CD4-positive, alpha-beta T cell treated with Interleukin-15 for 1 hour (primary cell): Measurements from ENCODE around the gene GRID1.
"Not testable (repeated sequence)": the region's sequence is repeated elsewhere in the genome, so short reads cannot be mapped to it uniquely, and the experiment has no call there.

Experiments
- DNase-seq: peaks from one replicate; pipeline ENCODE4 v3.0.0-alpha.2; 2020

GRID1 gene

DNA sequence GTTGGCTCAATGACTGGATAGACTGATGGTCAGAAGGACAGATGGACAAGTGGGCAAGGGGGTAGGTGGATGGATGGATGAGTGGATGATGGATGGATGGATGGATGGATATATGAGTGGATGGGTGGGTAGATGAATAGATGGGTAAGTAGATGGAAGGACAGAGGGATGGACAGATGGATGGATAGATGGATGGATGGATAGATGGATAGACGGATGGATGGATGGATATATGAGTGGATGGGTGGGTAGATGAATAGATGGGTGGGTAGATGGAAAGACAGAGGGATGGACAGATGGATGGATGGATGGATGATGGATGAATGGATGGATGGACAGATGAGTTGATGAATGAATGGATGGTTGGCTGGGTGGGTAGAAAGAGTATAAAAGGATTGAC is 119.5 kb downstream of the GRID1 start:
- no peak for DNase-seq

DNA sequence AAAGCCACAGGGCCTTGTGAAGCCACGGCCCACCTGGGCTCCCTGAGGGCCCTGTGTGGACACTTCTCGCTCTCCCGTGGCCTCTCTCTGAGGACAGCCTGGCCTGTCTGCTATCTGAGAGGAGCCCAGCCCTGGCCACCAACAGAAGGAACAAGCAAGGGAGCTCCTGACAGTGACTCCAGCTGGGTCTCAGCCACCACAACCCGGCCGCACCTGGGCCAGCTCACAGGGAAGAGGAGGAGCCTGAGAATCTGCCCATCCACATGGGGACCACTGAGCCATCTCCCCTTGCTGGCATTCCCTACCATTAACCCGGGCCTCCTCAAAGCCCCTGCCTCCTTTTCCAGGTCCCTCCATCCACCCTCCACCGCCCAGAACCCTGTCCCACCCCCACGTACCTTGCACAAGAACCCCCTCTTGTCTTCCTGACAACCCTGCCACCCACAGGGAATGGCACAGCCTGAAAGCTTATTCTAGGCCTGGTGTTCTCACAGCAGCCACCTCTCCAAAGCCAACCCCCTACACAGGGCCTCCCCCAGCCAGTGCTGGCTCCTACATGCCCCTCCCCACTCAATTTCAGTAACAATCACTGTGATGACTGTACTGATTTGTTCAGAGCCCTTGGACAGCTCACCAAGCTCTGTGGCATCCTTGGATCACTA is 120.2 kb downstream of the GRID1 start:
- DNase-seq, result no peak

DNA sequence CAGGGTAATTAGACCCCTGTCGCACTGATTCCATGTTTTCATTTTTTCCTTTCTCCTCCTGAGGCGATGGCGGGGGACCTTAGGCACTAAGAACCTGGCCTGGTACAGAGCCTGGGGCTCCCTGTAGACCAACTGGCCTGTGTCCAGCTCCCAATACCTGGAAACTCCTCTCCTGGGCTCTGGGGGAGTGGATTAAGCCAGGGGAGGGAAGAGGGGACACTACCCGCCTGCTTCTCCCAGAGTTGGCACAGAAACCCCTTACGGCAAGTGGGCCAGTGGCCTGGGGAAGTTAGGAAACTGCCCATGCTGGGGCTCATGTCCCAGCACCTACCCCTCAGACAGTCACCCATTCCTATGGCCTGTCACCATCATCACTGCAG is 121.6 kb downstream of the GRID1 start:
- DNase-seq, result no peak

DNA sequence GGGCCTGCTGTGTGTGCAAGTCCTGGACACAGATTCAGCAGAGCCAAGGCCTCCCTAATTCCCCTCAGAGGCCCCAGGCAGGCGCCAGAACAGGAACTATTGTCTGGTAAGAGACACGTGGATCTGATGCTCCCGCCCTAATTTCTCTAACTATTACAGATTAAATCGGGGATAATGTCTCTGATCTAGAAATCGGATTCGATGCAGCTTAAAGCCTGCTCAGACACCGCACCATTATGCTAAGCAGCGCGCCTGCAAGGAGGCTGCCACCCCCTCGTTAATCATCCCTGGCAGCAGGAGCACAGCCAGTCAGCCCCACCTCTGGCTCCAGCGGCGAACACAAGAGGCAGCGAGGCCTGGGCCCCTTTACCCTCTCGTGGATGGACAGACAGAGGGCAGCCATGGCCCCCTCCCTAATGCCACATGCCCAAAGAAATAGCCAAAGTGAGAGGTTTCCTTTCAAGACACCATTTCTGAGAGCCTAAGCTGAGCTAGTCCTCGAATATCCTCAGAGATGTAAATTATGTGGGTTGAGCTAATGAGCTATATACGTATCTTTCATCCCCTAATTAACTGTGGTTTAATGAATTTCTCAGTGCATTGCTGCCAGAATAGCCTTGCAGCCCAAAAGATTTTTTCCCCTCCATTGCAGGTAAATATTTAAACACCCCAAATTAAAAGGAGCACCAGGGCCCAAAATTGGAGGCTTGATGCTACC is 122.1 kb downstream of the GRID1 start:
- no peak for DNase-seq

DNA sequence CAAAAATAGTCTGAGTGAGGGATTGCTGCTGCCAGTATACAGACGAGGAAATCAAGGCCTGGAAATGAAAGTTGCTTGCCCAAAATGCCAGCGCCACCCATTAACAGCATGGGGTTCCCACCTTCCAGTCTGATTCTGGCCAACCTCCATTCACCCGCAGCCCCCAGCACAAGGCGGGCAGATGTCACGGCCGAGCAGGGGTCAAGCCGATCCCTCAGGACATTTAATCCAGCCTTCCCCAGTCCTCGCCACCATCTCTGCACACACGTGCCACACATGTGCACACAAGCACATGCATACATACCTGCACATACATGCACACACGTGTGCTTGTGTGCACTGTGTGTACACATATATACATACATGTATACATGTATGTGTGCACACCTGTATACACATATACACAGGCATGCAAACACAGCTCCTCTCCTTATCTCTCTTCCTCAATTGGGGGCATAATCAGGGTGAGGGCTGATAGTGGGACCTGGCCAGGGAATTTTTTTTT is 122.9 kb downstream of the GRID1 start:
- no peak for DNase-seq

DNA sequence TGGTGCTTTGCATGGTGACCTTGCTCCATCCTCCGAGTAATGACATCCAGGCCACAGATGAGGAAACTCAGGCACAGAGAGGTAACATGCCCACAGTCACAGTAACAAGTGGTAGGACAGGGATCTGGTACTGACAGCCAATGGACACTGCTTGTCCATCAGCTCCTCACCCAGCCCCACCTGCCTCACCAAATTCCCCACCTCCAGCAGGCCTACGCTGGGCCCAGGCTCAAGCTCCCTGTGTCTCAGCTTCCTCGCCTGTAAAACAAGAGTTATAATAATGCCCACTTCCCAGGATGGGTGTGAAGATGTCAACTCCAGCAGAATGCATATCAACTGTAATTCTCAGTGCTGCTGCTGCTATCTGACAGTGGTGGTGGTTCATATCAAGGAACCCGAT is 123.8 kb downstream of the GRID1 start:
- DNase-seq, result no peak

DNA sequence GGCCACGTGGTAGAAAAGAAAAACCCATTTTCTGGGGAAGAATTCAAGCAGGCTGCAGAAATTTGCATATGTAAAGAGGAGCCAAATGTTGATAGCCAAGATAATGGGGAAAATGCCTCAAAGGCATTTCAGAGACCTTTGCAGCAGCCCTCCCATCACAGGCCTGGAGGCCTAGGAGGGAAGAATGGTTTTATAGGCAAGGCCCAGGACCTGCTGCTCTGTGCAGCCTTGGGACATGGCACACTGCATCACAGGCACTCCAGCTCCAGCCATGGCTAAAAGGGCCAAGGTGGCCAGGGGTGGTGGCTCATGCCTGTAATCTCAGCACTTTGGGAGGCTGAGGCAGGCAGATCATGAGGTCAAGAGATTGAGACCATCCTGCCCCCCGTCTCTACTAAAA is 128.5 kb downstream of the GRID1 start:
- not testable (repeated sequence) for DNase-seq

DNA sequence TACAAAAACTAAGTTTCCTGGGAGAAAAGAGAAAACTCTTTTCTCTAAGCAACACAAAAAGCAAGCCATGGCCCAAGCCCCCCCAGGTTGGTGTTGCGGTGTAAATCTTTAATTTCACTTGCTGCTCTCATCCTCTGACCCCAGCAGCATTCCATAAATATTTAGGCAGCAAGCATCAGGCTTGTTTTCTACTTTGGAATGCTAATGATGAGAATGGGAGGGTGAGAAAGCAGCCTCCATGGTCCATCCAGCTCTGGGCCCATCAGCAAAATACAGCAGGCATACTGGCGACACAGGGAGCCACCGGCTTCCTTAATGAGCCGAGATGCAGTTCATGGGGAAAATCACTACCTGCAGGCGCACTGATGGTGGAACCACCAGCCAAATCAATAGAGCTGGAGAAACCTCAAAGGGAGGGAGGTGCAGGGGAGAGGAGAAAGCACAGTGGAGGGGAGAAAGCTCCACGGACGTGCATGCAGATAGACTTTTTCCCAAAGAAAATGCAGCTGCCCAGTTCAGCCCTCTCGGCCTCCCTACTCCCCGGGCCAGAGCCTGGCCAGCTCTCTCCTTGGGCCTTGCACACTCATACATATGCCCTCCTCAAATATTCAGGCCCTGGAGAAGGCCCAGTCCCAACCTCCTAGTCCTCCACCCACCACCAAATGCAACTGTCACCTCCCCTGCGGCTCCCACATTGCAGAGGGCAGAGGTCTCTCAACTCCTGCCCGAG is 131.9 kb downstream of the GRID1 start:
- no peak for DNase-seq

DNA sequence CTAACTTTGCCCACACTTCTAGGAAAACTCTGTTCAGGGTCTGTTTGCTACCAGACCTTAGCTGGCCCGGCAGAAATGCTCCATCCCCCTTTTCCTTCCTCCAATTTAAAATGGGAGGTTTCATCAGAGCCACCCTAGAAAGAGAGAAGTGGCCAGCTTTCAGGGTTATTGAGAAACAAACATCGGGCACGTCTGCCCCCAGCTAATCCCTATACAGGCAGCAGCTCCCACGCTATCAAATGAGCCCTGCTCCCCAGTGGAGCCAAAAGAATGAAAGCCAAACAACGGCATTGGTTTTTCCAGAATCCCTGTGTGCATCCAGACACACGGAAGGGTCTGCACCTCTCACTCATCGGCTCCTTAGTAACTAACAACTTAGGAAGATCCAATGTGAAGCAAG is 132.5 kb downstream of the GRID1 start:
- DNase-seq, result no peak

DNA sequence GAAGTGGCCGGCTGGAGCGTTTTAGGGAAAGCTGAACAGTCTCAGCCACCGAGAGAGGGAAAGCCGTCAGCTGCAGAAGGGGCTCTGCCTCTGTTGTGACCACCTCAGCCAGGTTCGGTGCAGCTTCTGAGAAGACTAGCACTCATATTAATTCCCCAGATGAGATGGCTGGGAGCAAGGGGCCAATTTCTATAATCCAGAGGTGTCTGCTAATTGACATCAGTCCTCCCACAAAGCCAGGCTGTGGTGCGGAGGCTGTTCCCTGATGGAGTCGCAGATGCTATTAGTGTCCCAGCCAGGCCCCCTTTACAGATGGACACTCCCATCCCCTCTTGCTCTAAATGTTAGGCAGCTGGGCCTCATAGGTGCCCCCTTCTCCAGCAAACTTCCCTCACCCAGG is 133.5 kb downstream of the GRID1 start:
- no peak for DNase-seq

DNA sequence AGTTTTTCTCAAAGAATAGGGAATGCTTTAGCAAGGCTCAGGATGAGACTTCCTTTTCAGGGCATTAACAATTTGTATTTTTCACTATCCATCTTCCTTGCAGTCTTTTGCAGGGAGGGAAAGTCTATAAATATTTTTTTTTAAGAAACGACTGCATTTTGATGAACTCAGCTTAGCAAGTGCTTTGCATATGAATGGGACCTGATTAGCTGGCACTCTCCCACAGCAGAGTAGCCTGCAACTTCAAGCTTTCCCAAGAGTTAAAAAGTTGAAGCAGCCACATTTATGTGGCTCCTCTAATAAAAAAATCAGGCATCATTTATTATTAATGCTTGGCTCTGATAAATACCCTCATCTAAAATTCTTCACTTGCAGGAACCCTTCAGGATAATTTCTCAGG is 134.0 kb downstream of the GRID1 start:
- no peak for DNase-seq

DNA sequence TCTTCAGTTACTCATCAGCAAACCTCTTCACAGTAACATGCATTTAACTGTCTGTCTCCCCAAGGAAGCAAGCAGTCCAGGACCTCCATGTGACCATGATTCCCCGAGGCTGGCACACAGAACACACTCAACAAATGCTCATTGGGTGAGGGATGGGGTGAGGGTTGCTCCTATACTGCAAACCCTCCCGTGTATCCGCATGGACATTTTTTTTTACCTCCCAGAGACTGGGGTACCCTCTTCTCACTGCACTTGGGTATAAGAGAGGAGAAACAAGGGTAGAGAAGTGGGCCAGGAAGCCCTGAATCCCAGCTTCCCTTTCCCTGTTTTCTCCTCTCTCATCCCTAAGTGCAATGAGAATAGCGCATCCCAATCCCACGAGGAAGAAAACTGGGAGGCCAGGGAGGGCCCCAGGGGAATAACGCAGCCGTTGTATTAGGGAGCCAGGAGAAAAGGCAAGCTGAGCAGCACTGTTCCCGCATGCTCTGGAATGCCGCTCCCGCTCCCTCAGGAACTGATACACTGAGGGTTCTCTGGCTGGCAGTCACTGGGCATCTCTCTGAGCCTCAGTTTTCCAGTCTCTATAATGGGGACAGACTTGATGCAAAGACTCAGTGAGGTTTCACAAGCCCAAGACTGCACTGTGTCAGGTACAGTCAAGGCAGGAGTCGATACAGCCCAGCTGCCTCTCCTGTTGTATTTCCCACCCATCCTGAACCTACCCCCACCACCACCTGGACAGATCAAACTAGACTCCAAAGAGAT is 134.6 kb downstream of the GRID1 start:
- DNase-seq, result no peak

DNA sequence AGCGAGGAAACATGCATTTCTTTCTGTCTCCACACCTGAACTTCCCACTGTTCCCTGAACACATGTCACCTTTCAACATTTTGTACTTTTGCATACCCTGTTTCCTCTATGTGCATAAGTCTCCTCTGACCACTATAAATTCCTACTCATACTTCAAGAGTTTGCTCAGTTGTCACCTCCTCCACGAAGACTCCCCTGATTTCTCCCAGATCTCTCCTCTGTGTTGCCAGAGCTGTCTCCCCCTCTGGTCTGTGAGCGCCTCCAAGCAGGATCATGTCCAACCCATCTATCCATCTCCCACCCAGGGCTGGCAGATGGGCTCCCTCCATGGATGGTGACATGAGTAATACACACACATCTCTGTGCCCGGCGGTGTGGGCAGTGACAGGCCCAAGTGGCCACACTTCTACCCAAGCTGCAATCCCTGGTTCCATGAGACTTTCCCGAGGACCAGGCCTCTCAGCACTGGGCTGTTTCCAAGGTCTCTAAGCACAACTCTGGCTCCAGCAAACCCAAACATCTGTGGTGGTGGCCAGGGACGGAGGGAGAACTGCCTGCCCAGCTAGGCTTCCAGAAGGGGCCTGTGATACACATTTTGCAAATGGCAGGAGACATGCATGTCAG is 135.9 kb downstream of the GRID1 start:
- DNase-seq, result no peak

DNA sequence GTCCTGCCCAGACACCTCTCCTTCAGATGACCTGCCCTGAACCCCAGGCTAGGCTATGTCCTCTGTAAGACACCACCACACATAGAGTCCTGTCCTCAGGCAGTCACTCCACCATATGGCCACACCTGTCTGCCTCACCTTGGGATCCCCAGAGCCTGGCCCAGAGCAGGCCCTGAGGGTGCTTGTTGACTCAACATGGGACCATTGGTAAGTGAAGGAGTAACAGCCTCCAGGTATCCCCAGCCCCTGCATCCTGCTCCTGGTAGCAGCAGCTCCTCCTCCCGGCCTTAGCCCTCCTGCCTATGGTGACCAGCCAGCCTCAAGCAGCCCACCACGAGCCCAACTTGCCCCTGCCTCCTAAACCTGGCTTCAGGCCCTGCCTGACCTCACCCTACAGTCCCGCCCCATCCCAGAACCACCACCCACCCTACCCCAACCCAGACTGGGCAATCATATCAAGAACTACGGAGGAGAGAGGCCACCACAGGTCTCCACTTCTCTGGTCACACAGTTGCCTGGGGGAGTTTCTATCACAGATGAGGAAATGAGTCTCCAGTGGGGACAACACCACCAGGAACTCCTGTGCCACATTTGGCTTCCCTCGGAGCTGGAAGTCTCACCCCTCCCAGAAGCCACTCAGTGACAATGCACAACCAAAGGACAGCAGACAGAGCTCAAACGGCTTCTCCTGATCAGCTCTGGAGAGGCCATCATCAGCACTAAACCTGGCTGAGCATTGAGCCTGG is 136.6 kb downstream of the GRID1 start:
- no peak for DNase-seq

DNA sequence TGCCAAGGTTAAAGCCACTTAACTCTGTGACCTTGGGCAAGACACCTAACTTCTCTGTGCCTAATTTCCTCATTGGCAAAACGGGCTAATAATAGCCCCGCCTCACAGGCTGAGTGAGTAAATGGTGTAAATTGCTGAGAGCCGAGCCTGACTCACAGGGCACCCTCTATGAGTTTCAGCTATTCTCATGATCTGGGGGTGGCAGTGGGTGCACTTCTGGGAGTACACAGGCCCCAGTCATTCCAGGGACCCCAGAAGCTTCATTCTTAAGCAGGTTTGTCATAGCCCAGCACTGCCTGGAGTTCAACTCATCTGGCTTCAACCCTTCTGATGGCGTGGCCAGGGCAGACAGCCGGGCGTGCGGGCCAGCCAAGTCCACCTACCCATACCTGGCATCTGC is 137.2 kb downstream of the GRID1 start:
- no peak for DNase-seq

DNA sequence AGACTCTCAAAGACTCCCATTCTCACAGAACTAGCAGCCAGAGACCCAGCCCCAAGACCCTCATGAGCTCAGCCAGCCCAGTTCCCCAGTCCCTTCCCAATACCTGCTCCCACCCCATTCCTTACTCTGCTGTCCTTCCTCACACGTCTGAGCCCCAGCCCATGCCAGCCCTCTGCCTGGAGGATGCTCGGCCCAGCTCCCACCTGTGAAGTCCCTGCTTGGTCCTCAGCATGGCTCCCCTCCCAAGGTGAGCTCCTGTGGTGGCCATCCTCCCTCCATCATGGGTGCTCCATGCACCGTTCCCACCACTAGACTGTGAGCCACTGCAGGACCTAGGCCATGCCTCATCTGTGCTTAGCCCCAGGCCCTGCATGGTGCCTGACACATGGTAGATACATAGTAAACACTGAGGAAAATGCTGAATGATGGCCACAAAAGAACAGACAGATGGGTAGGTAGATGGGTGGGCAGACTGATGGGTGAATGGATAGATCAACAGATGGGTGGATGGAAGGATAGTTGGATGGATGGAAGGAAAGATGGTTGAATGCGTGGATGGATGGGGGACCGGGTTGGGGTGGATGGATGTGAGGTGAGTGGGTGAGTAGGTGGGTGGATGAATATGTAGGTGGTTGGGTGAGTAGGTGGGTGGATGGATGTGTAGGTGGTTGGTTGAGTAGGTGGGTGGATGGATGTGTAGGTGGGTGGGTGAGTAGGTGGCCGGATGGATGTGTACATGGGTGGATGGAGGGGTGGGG is 138.9 kb downstream of the GRID1 start:
- no peak for DNase-seq

DNA sequence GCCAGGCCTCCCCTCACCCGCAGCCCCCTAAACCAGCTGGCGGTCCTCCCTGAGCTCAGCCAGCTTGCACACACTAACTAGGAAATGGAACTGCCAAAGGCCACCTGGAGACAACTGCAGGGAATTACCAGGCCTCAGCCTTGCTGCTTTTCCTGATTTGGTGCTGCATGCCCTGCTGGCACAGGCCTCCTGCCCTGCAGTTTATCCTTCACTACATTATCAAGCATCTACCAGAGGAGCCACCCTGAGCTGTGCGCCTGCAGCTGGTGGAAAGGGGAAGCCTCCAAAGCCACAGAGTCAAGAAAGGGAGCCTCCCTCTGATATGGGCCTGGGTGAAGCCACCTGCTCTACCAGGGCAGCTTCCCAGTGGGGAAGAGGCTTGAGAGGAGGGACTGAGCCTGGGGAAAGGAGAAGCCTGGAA is 139.8 kb downstream of the GRID1 start:
- DNase-seq, result no peak

DNA sequence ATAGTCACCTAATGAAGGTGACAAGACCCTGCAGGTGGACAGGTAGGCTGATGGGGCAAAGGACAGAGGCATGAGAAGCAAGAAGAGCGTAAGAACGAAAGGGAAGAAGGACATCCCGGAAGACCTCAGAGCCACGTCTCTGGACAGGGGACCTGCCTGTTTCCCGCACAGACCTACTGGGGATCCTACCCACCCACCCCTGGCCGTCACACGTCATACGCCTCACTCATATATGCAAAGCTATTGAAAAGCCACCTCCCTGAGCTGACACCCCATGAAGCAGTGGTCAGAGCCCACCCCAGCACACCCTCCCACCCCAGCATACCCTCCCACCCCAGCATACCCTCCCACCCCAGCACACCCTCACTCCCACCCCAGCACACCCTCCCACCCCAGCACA is 140.6 kb downstream of the GRID1 start:
- DNase-seq, result no peak

DNA sequence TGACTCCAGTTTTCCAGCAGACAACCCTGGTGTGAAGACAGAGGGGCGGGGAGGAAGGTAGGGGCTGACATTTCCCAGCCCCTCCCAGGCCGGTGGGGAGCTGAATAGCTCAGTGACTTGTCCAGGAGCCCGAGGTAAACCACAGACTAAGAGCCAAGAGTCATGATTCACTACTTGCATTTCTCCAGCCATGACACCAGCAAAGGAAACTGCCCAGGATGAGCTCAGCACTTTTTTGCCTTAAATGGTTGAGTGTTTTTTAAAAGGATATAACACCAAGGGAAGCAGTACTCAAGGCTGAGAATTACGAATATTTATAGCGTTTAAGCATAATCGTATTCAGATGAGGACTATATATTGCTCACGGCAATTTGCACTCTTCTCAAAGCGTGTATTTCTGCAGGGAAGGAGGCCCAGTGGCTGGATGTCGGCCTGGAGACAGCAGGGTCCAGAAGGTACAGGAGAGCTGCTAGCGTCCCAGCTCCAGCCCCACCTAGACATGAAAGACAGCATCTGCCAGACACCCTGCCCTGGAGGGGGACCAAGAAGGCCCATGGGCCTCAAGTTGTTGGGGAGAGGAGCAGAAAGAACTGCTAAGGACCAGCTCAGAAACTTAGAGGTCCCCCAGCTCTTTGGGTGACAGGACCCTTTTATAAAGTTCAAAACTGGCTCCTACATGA is 141.4 kb downstream of the GRID1 start:
- DNase-seq, result no peak

DNA sequence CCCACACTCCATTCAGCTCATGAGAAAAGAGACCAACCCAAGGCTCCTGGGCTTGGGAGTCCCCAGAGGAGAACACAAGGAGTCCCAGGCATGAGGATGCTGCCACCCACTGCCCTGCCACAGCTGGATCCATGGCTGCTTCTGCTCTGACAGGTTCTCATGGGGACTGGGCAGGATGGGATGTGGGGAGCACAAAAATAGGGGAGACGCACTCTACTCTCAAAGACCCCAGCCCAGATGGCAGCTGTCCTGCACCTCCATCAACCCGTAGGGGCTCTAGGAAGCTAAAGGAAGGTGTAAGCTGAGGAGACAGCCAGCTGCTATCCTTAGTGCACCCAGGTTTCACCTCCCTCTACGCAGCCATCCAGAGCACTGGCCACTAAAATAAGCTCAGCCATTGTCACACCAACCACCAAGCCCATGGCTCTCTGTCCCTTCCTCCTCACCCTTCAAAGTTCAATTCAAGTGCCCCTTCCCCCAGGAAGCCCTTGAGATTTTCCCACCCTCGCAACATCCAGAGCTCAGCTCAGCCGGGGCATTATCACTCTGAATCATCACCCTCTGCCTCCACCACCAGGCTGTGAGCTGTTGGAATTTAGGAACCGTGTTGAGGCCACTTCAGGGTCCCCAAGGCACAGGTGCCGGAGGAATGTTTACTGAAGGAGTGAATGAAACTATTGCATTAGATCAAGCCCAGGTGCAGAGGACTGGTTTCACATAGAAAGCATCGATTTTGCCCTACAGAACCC is 142.1 kb downstream of the GRID1 start:
- DNase-seq, result no peak
